Breast epithelium (tissue), 4 donors: Measurements from ENCODE around the gene MBP. TPM values are rescaled to one million over a fixed set of nuclear protein-coding genes. Genes with fewer than 3 reads are reported as not detected.
A peak's percentile ranks its signal among the peaks of the same experiment; 100 is the strongest.

Source experiments
- DNase-seq, 2 donors: peaks; one replicate each; pipeline ENCODE4 v3.0.0-alpha.2; 2019; ENCODE audit warnings: low spot score in 2 of 2
- H3K27ac ChIP-seq, 2 donors: fragments of 200-600 bp; sonication (generic) in 1 of 2; one replicate each; pipeline ENCODE4 v1.5.1; 2016 to 2019; ENCODE audit warnings: mild to moderate bottlenecking in 1 of 2
- H3K27me3 ChIP-seq, 2 donors: fragments of 200-600 bp; sonication (generic) in 1 of 2; one replicate each; pipeline versions ENCODE4 v1.5.1 to v1.6.0; 2017 to 2019; ENCODE audit warnings: control low read depth in 1 of 2, mild to moderate bottlenecking in 1 of 2
- H3K36me3 ChIP-seq: fragments of 200-600 bp; one replicate; pipeline ENCODE4 v1.5.1; 2019
- H3K4me1 ChIP-seq, 2 donors: fragments of 200-600 bp; sonication (generic); one replicate each; pipeline ENCODE4 v1.5.1; 2016 to 2019; ENCODE audit warnings: control low read depth in 1 of 2
- H3K4me3 ChIP-seq, 3 donors: fragments of 200-600 bp; sonication (generic); 1 replicate in 2 of 3; 2 replicates in 1 of 3; pipeline ENCODE4 v1.5.1; 2016 to 2019; ENCODE audit warnings: mild to moderate bottlenecking in 3 of 3, moderate library complexity in 2 of 3
- H3K9me3 ChIP-seq, 2 donors: fragments of 200-600 bp; sonication (generic) in 1 of 2; one replicate each; pipeline ENCODE4 v1.5.1; 2016 to 2019; ENCODE audit warnings: control low read depth in 1 of 2
- CTCF ChIP-seq, 3 donors: fragments of 450-650 bp; IDR thresholded peaks; one replicate each; pipeline ENCODE4 v1.5.1; 2016 to 2017; ENCODE audit warnings: antibody characterized with exemption in 3 of 3, mild to moderate bottlenecking in 3 of 3, moderate library complexity in 3 of 3
- POLR2A ChIP-seq: fragments of 450-650 bp; IDR thresholded peaks from one replicate; pipeline ENCODE4 v1.6.1; 2016; ENCODE audit warnings: antibody characterized with exemption, mild to moderate bottlenecking, moderate library complexity
- POLR2AphosphoS5 ChIP-seq, 3 donors: sonication (generic); formaldehyde crosslinking; IDR thresholded peaks; one replicate each; pipeline ENCODE4 v1.6.1; 2017; ENCODE audit warnings: antibody characterized with exemption in 3 of 3
- intact Hi-C: fragments of 100-400 bp; cut with DNase I; formaldehyde crosslinking; loops from one replicate; pipeline ENCODE4 v1.15.1; 2023; ENCODE audit warnings: low total_unique reads
- total RNA-seq, 3 donors: library from RNA; depleted of rRNA; stranded (reverse); fragments of >200 nt; gene quantifications; one replicate each; pipeline ENCODE4 v1.1.0, GENCODE V29; 2016

MBP gene
- total RNA-seq, 3 donors from 2014 or later: 27.2 to 46.2 (median 32.4) TPM

GRCh38 chr18:76986406-76986805 is 146.2 kb downstream of the MBP start:
- no peaks in the 10 kb centered on the region for H3K4me1 ChIP-seq
- intact Hi-C loops: no loop called here
- no peak overlapping the region for H3K4me3 ChIP-seq
- H3K27ac ChIP-seq: no peak overlapping the region
- H3K36me3 ChIP-seq: no peaks in the 10 kb centered on the region
- TF ChIP-seq POLR2A (no peak), POLR2AphosphoS5 (IDR thresholded peaks at IDR 0.05) (no peak), CTCF (IDR thresholded peaks at IDR 0.05) (no peak)
- no peaks in the 10 kb centered on the region for H3K9me3 ChIP-seq
- DNase-seq: no peak
- no peaks in the 10 kb centered on the region for H3K27me3 ChIP-seq

- TF ChIP-seq POLR2AphosphoS5 (IDR thresholded peaks at IDR 0.05): no peak
- TF ChIP-seq CTCF (IDR thresholded peaks at IDR 0.05): no peak
- no peak for TF ChIP-seq POLR2A
- intact Hi-C loops: no loop called here
- Histone ChIP-seq H3K4me1 (no peaks in the 10 kb centered on the region), H3K4me3 (no peak overlapping the region), H3K36me3 (no peaks in the 10 kb centered on the region), H3K27ac (no peak overlapping the region), H3K9me3 (no peaks in the 10 kb centered on the region), H3K27me3 (no peaks in the 10 kb centered on the region)
- no peak for DNase-seq
Measured at GRCh38 chr18:76985951-76986236, 146.7 kb downstream of the MBP start.

- no peak for DNase-seq
- intact Hi-C loops: no loop called here
- H3K27ac ChIP-seq: no peak overlapping the region
- no peaks in the 10 kb centered on the region for H3K9me3 ChIP-seq
- TF ChIP-seq CTCF (IDR thresholded peaks at IDR 0.05): no peak
- TF ChIP-seq POLR2AphosphoS5 (IDR thresholded peaks at IDR 0.05): no peak
- TF ChIP-seq POLR2A: no peak
- no peak overlapping the region for H3K4me3 ChIP-seq
- no peaks in the 10 kb centered on the region for H3K36me3 ChIP-seq
- no peaks in the 10 kb centered on the region for H3K27me3 ChIP-seq
- H3K4me1 ChIP-seq: no peaks in the 10 kb centered on the region
Measured at GRCh38 chr18:76985156-76985950, 147.2 kb downstream of the MBP start.

GRCh38 chr18:76984193-76985155 is 148.1 kb downstream of the MBP start:
- H3K36me3 ChIP-seq: no peaks in the 10 kb centered on the region

More at GRCh38 chr18:76984193-76985155, 148.1 kb downstream of the MBP start:
- intact Hi-C loops: no loop called here
- H3K4me1 ChIP-seq: no peaks in the 10 kb centered on the region
- H3K27ac ChIP-seq: no peak overlapping the region
- no peaks in the 10 kb centered on the region for H3K9me3 ChIP-seq
- no peaks in the 10 kb centered on the region for H3K27me3 ChIP-seq
- no peak overlapping the region for H3K4me3 ChIP-seq
- DNase-seq: peak in 1 of 2 donors; percentile 47
- TF ChIP-seq CTCF (IDR thresholded peaks at IDR 0.05) (no peak), POLR2AphosphoS5 (IDR thresholded peaks at IDR 0.05) (no peak), POLR2A (no peak)
